ENCODE measurements around the gene DLGAP1.
"Not testable (repeated sequence)": the region's sequence is repeated elsewhere in the genome, so short reads cannot be mapped to it uniquely, and the experiment has no call there.

Gene DLGAP1

GRCh38 chr18:4352746-4353551, 102.2 kb downstream of the DLGAP1 start:
- Histone ChIP-seq H3K4me1 (ENCODE audit: control insufficient read depth, insufficient read depth, low read length) (peaks cover 27% of the 10 kb centered on the region), H3K4me3 (ENCODE audit: insufficient read depth, low read depth, low read length) (no peak overlapping the region), H3K9me3 (ENCODE audit: control insufficient read depth, low read length) (no peaks in the 10 kb centered on the region), H3K27ac (ENCODE audit: insufficient read depth, low read depth, low read length, poor library complexity, severe bottlenecking) (peak overlapping the region; percentile 19), H3K27me3 (ENCODE audit: control insufficient read depth, insufficient read depth, low read length, poor library complexity, severe bottlenecking) (no peaks in the 10 kb centered on the region), H3K36me3 (ENCODE audit: control insufficient read depth, insufficient read depth, low read length) (no peaks in the 10 kb centered on the region)
- WGBS, 2 experiments = 31 to 32% methylated on average over 15 of the region's 15 CpGs

DNA sequence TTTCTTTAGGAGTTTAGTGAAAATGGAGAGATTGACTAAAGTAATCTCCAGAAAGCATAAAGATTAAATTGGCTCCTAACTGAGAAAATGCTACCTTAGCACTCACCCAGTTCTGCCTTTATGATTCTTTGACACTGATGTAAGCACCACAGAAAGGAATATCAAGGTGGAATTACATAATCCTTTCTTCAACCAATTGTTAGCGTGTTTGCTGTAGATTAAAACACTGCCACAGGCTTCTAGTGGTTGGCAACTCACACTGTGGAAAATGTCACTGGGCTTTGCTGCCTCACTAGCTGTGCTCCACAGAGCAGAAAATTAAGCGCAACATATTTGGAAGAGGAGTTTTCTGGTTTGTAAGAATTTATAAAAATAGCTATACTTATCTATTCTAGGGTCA, 104.1 kb downstream of the DLGAP1 start:
- no peak overlapping the region for H3K4me3 ChIP-seq (ENCODE audit: insufficient read depth, low read depth, low read length)
- no peaks in the 10 kb centered on the region for H3K36me3 ChIP-seq (ENCODE audit: control insufficient read depth, insufficient read depth, low read length)
- peaks cover 19% of the 10 kb centered on the region for H3K4me1 ChIP-seq (ENCODE audit: control insufficient read depth, insufficient read depth, low read length)
- H3K9me3 ChIP-seq (ENCODE audit: control insufficient read depth, low read length) = no peaks in the 10 kb centered on the region
- no peak overlapping the region for H3K27ac ChIP-seq (ENCODE audit: insufficient read depth, low read depth, low read length, poor library complexity, severe bottlenecking)
- H3K27me3 ChIP-seq (ENCODE audit: control insufficient read depth, insufficient read depth, low read length, poor library complexity, severe bottlenecking) = no peaks in the 10 kb centered on the region
- 97 to 98% methylated on average over 2 of the region's 2 CpGs for WGBS, 2 experiments

GRCh38 chr18:4335386-4335785, 119.7 kb downstream of the DLGAP1 start:
- 71 to 86% methylated on average over 1 of the region's 1 CpG for WGBS, 2 experiments

DNA sequence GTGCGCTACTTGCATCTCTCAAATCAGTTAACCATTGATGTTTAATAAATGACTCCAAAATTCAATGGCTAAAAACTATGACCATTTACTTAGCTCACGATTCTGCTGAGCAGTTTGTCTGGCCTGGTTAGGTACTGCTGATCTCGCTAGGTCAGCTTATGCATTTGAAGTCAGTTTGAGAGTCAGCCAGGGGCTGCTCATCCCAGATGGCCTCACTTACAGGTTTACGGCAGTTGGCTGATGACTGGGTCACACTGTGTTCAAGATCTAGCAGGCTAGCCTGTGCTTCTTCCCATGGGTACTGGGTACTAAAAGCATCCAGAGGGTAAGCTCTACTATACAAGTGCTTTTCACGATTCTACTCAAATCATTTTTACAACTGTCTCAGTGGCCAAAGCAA, 122.1 kb downstream of the DLGAP1 start:
- no peak overlapping the region for H3K27ac ChIP-seq (ENCODE audit: insufficient read depth, low read depth, low read length, poor library complexity, severe bottlenecking)
- H3K27me3 ChIP-seq (ENCODE audit: control insufficient read depth, insufficient read depth, low read length, poor library complexity, severe bottlenecking) = no peaks in the 10 kb centered on the region
- H3K9me3 ChIP-seq (ENCODE audit: control insufficient read depth, low read length) = no peaks in the 10 kb centered on the region
- H3K36me3 ChIP-seq (ENCODE audit: control insufficient read depth, insufficient read depth, low read length) = no peaks in the 10 kb centered on the region
- no peak overlapping the region for H3K4me3 ChIP-seq (ENCODE audit: insufficient read depth, low read depth, low read length)
- H3K4me1 ChIP-seq (ENCODE audit: control insufficient read depth, insufficient read depth, low read length) = peaks cover 5% of the 10 kb centered on the region
- 93% methylated on average over 5 of the region's 5 CpGs for WGBS, 2 experiments

More at GRCh38 chr18:4335386-4335785, 119.7 kb downstream of the DLGAP1 start:
- no peaks in the 10 kb centered on the region for H3K9me3 ChIP-seq (ENCODE audit: control insufficient read depth, low read length)
- no peak overlapping the region for H3K27ac ChIP-seq (ENCODE audit: insufficient read depth, low read depth, low read length, poor library complexity, severe bottlenecking)
- H3K27me3 ChIP-seq (ENCODE audit: control insufficient read depth, insufficient read depth, low read length, poor library complexity, severe bottlenecking) = no peaks in the 10 kb centered on the region
- H3K4me3 ChIP-seq (ENCODE audit: insufficient read depth, low read depth, low read length) = no peak overlapping the region
- no peaks in the 10 kb centered on the region for H3K36me3 ChIP-seq (ENCODE audit: control insufficient read depth, insufficient read depth, low read length)
- H3K4me1 ChIP-seq (ENCODE audit: control insufficient read depth, insufficient read depth, low read length) = peaks cover 5% of the 10 kb centered on the region

- no peaks in the 10 kb centered on the region for H3K27me3 ChIP-seq (ENCODE audit: control insufficient read depth, insufficient read depth, low read length, poor library complexity, severe bottlenecking)
- 88 to 95% methylated on average over 3 of the region's 3 CpGs for WGBS, 2 experiments
- H3K9me3 ChIP-seq (ENCODE audit: control insufficient read depth, low read length) = no peaks in the 10 kb centered on the region
- H3K4me3 ChIP-seq (ENCODE audit: insufficient read depth, low read depth, low read length) = no peak overlapping the region
- no peaks in the 10 kb centered on the region for H3K4me1 ChIP-seq (ENCODE audit: control insufficient read depth, insufficient read depth, low read length)
- H3K27ac ChIP-seq (ENCODE audit: insufficient read depth, low read depth, low read length, poor library complexity, severe bottlenecking) = no peak overlapping the region
- no peaks in the 10 kb centered on the region for H3K36me3 ChIP-seq (ENCODE audit: control insufficient read depth, insufficient read depth, low read length)
Measured at GRCh38 chr18:4319738-4320677, 135.1 kb downstream of the DLGAP1 start.

GRCh38 chr18:4318311-4318710, 136.8 kb downstream of the DLGAP1 start:
- H3K4me1 ChIP-seq (ENCODE audit: control insufficient read depth, insufficient read depth, low read length) = no peaks in the 10 kb centered on the region
- H3K27ac ChIP-seq (ENCODE audit: insufficient read depth, low read depth, low read length, poor library complexity, severe bottlenecking) = no peak overlapping the region
- WGBS, 2 experiments = 88 to 90% methylated on average over 5 of the region's 5 CpGs
- H3K27me3 ChIP-seq (ENCODE audit: control insufficient read depth, insufficient read depth, low read length, poor library complexity, severe bottlenecking) = no peaks in the 10 kb centered on the region
- H3K9me3 ChIP-seq (ENCODE audit: control insufficient read depth, low read length) = no peaks in the 10 kb centered on the region
- H3K36me3 ChIP-seq (ENCODE audit: control insufficient read depth, insufficient read depth, low read length) = no peaks in the 10 kb centered on the region
- H3K4me3 ChIP-seq (ENCODE audit: insufficient read depth, low read depth, low read length) = no peak overlapping the region

DNA sequence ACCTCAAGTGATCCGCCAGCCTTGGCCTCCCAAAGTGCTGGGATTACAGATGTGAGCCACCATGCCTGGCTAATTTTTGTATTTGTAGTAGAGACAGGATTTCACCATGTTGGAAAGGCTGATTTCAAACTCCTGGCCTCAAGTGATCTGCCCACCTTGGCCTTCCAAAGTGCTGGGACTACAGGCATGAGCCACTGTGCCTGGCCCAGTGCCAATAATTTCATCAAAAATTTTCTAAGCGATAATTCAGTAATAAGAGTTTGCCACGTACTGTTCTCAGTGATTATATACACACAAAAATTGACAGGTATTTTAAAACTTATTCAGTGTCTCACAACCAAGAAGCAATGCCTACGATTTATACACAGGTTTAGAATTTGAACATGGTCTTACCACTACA, 143.2 kb downstream of the DLGAP1 start:
- not testable (repeated sequence) for H3K27me3 ChIP-seq (ENCODE audit: control insufficient read depth, insufficient read depth, low read length, poor library complexity, severe bottlenecking); H3K4me1 ChIP-seq (ENCODE audit: control insufficient read depth, insufficient read depth, low read length); H3K27ac ChIP-seq (ENCODE audit: insufficient read depth, low read depth, low read length, poor library complexity, severe bottlenecking); H3K4me3 ChIP-seq (ENCODE audit: insufficient read depth, low read depth, low read length); H3K9me3 ChIP-seq (ENCODE audit: control insufficient read depth, low read length); H3K36me3 ChIP-seq (ENCODE audit: control insufficient read depth, insufficient read depth, low read length)
- WGBS, 2 experiments = 96% methylated on average over 4 of the region's 4 CpGs

DNA sequence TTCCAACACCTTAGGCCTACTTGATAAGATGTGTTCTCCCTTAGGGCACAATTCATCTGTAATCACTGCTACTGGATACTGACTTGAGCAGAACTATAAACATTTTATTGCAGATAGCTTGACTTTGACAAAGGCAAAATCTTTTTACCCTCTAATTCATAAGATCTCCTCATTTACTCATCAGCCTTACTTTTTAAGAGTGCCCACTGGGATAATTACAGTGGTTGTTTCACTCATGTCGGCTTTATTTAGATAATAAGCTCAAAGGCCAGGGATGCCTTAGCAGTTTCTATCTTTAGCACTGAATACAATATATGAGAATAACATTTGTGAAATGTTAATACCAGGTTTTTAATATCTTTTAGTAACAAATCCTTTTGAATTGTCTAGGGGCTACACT, 144.0 kb downstream of the DLGAP1 start:
- WGBS, 2 experiments = 100% methylated on average over 1 of the region's 1 CpG; no CpG with 5 or more reads in 1 of the 2 experiments
- Histone ChIP-seq H3K27ac (ENCODE audit: insufficient read depth, low read depth, low read length, poor library complexity, severe bottlenecking) (no peak overlapping the region), H3K4me3 (ENCODE audit: insufficient read depth, low read depth, low read length) (no peak overlapping the region), H3K27me3 (ENCODE audit: control insufficient read depth, insufficient read depth, low read length, poor library complexity, severe bottlenecking) (no peaks in the 10 kb centered on the region), H3K4me1 (ENCODE audit: control insufficient read depth, insufficient read depth, low read length) (peaks cover 8% of the 10 kb centered on the region), H3K9me3 (ENCODE audit: control insufficient read depth, low read length) (no peaks in the 10 kb centered on the region), H3K36me3 (ENCODE audit: control insufficient read depth, insufficient read depth, low read length) (no peaks in the 10 kb centered on the region)

DNA sequence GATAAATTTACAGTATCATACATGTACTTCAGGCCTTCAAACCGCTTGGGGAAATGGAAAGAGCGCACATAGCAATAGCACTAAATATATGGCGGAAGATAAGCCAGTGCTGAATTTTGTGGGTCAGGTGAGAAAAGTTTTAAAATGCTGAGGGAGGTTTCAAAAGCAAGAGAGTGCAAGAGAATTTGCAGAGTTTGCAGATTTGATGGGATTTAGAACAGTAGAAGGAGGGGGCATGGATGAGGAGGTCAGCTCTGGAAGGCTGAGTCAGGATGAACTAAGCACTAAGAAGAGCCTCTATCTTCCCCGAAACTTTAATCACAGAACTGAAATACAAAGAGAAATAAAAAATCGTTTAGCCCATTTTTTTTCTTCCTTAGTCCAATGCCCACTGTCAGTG, 145.9 kb downstream of the DLGAP1 start:
- 93% methylated on average over 5 of the region's 5 CpGs for WGBS, 2 experiments

DNA sequence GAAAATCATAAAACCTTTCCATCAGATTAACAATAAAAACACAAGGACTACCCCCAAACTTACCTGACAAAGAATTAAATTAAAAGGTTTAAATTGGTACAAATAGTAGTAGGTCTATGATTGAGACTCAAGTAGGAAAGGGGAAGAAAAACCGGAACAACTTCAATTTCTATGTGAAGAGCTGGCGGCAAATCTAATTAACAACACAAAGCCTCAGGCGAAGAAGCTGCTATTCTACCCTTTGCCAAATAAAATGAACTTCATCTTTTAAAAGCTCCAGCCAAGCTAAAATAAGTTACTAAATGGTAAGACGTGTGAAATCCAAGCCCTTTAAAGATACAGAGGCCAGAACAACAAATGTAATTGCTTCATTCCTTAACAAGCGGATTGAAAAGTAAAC, 146.5 kb downstream of the DLGAP1 start:
- no peaks in the 10 kb centered on the region for H3K9me3 ChIP-seq (ENCODE audit: control insufficient read depth, low read length)
- 55 to 74% methylated on average over 4 to 5 of the region's 5 CpGs for WGBS, 2 experiments

More for the DNA sequence above, 145.9 kb downstream of the DLGAP1 start:
- H3K27me3 ChIP-seq (ENCODE audit: control insufficient read depth, insufficient read depth, low read length, poor library complexity, severe bottlenecking) = no peaks in the 10 kb centered on the region
- no peak overlapping the region for H3K27ac ChIP-seq (ENCODE audit: insufficient read depth, low read depth, low read length, poor library complexity, severe bottlenecking)
- no peak overlapping the region for H3K4me3 ChIP-seq (ENCODE audit: insufficient read depth, low read depth, low read length)
- no peaks in the 10 kb centered on the region for H3K36me3 ChIP-seq (ENCODE audit: control insufficient read depth, insufficient read depth, low read length)
- peaks cover 8% of the 10 kb centered on the region for H3K4me1 ChIP-seq (ENCODE audit: control insufficient read depth, insufficient read depth, low read length)
- H3K9me3 ChIP-seq (ENCODE audit: control insufficient read depth, low read length) = no peaks in the 10 kb centered on the region

More for the DNA sequence above, 146.5 kb downstream of the DLGAP1 start:
- H3K4me3 ChIP-seq (ENCODE audit: insufficient read depth, low read depth, low read length) = no peak overlapping the region
- H3K27ac ChIP-seq (ENCODE audit: insufficient read depth, low read depth, low read length, poor library complexity, severe bottlenecking) = no peak overlapping the region
- no peaks in the 10 kb centered on the region for H3K36me3 ChIP-seq (ENCODE audit: control insufficient read depth, insufficient read depth, low read length)
- peaks cover 8% of the 10 kb centered on the region for H3K4me1 ChIP-seq (ENCODE audit: control insufficient read depth, insufficient read depth, low read length)
- no peaks in the 10 kb centered on the region for H3K27me3 ChIP-seq (ENCODE audit: control insufficient read depth, insufficient read depth, low read length, poor library complexity, severe bottlenecking)
